Liver (tissue), 9 donors: ENCODE results near the gene GJA5. TPM values are rescaled to one million over a fixed set of nuclear protein-coding genes. Genes with fewer than 3 reads are reported as not detected.

Experiments used
- DNase-seq: peaks from one replicate; pipeline ENCODE4 v3.0.0-alpha.2; 2017; ENCODE audit warnings: low spot score
- H3K27ac ChIP-seq, 2 donors: one replicate each; pipeline ENCODE4 v1.7.0; 2013; ENCODE audit warnings: inconsistent platforms in 2 of 2, low read length in 2 of 2, control low read depth in 1 of 2, low read depth in 1 of 2, mild to moderate bottlenecking in 1 of 2
- H3K27me3 ChIP-seq, 4 donors: one replicate each; pipeline versions ENCODE4 v1.6.1 to v1.7.0; 2013; ENCODE audit warnings: low read length in 3 of 4, inconsistent platforms in 1 of 4, mild to moderate bottlenecking in 1 of 4, moderate library complexity in 1 of 4; ENCODE audit not compliant: control insufficient read depth in 4 of 4, insufficient read depth in 4 of 4
- H3K36me3 ChIP-seq, 4 donors: one replicate each; pipeline versions ENCODE4 v1.6.1 to v1.7.0; 2013; ENCODE audit warnings: low read length in 3 of 4, mild to moderate bottlenecking in 3 of 4, low read depth in 1 of 4, moderate library complexity in 1 of 4; ENCODE audit not compliant: control insufficient read depth in 4 of 4, insufficient read depth in 3 of 4
- H3K4me1 ChIP-seq, 4 donors: one replicate each; pipeline versions ENCODE4 v1.6.1 to v1.7.0; 2013; ENCODE audit warnings: low read length in 3 of 4, mild to moderate bottlenecking in 3 of 4, moderate library complexity in 1 of 4; ENCODE audit not compliant: control insufficient read depth in 4 of 4, insufficient read depth in 4 of 4
- H3K4me3 ChIP-seq, 3 donors: one replicate each; pipeline versions ENCODE4 v1.6.1 to v1.7.0; 2013; ENCODE audit warnings: low read length in 3 of 3, control low read depth in 1 of 3, low read depth in 1 of 3, mild to moderate bottlenecking in 1 of 3
- H3K9ac ChIP-seq, 2 donors: one replicate each; pipeline ENCODE4 v1.7.0; 2013; ENCODE audit warnings: low read length in 2 of 2, mild to moderate bottlenecking in 2 of 2, moderate library complexity in 2 of 2, control low read depth in 1 of 2, low read depth in 1 of 2
- H3K9me3 ChIP-seq, 4 donors: one replicate each; pipeline versions ENCODE4 v1.6.1 to v1.7.0; 2013; ENCODE audit warnings: low read length in 3 of 4; ENCODE audit not compliant: control insufficient read depth in 4 of 4
- CTCF ChIP-seq: fragments of 150-350 bp; IDR thresholded peaks from 2 replicates; pipeline ENCODE4 v1.5.1; 2017; ENCODE audit warnings: improper control_type of control experiment, low read depth, low read length; ENCODE audit not compliant: missing input control
- EGR1 ChIP-seq, 2 donors: IDR thresholded peaks; 2 replicates each; pipeline ENCODE4 v1.6.1; 2016 to 2018; ENCODE audit warnings: antibody characterized with exemption in 2 of 2, low read depth in 2 of 2
- FOXA1 ChIP-seq: IDR thresholded peaks from 2 replicates; pipeline ENCODE4 v1.6.1; 2016; ENCODE audit warnings: antibody characterized with exemption
- FOXA2 ChIP-seq: IDR thresholded peaks from 2 replicates; pipeline ENCODE4 v1.6.1; 2016; ENCODE audit warnings: antibody characterized with exemption
- GABPA ChIP-seq, 2 donors: IDR thresholded peaks in 1 of 2; conservative IDR thresholded peaks in 1 of 2; 2 replicates each; pipeline ENCODE4 v1.6.1; 2016; ENCODE audit warnings: antibody characterized with exemption in 2 of 2, mild to moderate bottlenecking in 1 of 2, moderate library complexity in 1 of 2
- HNF4A ChIP-seq, 2 donors: conservative IDR thresholded peaks; 2 replicates each; pipeline ENCODE4 v1.6.1; 2016; ENCODE audit warnings: antibody characterized with exemption in 2 of 2, mild to moderate bottlenecking in 2 of 2
- HNF4G ChIP-seq: IDR thresholded peaks from 2 replicates; pipeline ENCODE4 v1.6.1; 2016; ENCODE audit warnings: antibody characterized with exemption
- JUND ChIP-seq, 2 donors: IDR thresholded peaks; 2 replicates each; pipeline ENCODE4 v1.6.1; 2016; ENCODE audit warnings: antibody characterized with exemption in 2 of 2
- MAX ChIP-seq: IDR thresholded peaks from 2 replicates; pipeline ENCODE4 v1.6.1; 2016; ENCODE audit warnings: antibody characterized with exemption
- NR2F2 ChIP-seq: IDR thresholded peaks from 2 replicates; pipeline ENCODE4 v1.6.1; 2016; ENCODE audit warnings: antibody characterized with exemption
- RAD21 ChIP-seq, 2 donors: IDR thresholded peaks; 2 replicates each; pipeline ENCODE4 v1.6.1; 2016; ENCODE audit warnings: antibody characterized with exemption in 2 of 2, mild to moderate bottlenecking in 2 of 2
- REST ChIP-seq: IDR thresholded peaks from 2 replicates; pipeline ENCODE4 v1.6.1; 2016; ENCODE audit warnings: antibody characterized with exemption, mild to moderate bottlenecking
- RXRA ChIP-seq, 2 donors: IDR thresholded peaks; 2 replicates each; pipeline ENCODE4 v1.6.1; 2017 to 2018; ENCODE audit warnings: antibody characterized with exemption in 2 of 2, mild to moderate bottlenecking in 1 of 2
- SP1 ChIP-seq: IDR thresholded peaks from 2 replicates; pipeline ENCODE4 v1.6.1; 2018; ENCODE audit warnings: antibody characterized with exemption, mild to moderate bottlenecking
- TAF1 ChIP-seq: conservative IDR thresholded peaks from 2 replicates; pipeline ENCODE4 v1.6.1; 2016; ENCODE audit warnings: antibody characterized with exemption, mild to moderate bottlenecking
- YY1 ChIP-seq: IDR thresholded peaks from 2 replicates; pipeline ENCODE4 v1.6.1; 2016; ENCODE audit warnings: antibody characterized with exemption, mild to moderate bottlenecking
- ZBTB33 ChIP-seq: IDR thresholded peaks from 2 replicates; pipeline ENCODE4 v1.6.1; 2016; ENCODE audit warnings: antibody characterized with exemption
- whole genome bisulfite sequencing: extraction: QIAGEN DNeasy Blood & Tissue Kit; methylation state at CpG from one replicate; pipeline ENCODE4 v1.1.7; 2013; 5-methylcytosine and 5-hydroxymethylcytosine counted together
- polyA plus RNA-seq, 2 donors: library from polyadenylated mRNA; stranded (reverse) in 1 of 2; unstranded in 1 of 2; fragments of 200-250 nt in 1 of 2; fragments of >200 nt in 1 of 2; fragmentation: Nextera tagmentation in 1 of 2; extraction: Ambion mirVana in 1 of 2; gene quantifications; one replicate each; pipeline versions ENCODE4 v1.2.1 to v1.2.3, GENCODE V29; 2013 to 2015
- total RNA-seq, 2 donors: library from RNA; depleted of rRNA; stranded (reverse); fragments of >200 nt; gene quantifications; one replicate each; pipeline ENCODE4 v1.2.3, GENCODE V29; 2014
- donor health status: healthy.
- donor health status: healthy.
- donor health status: healthy.
- donor health status: healthy.
- donor health status: healthy.

The GJA5 gene
- total and polyA plus RNA-seq, 4 donors: 0.70 to 1.8 (median 1.3) TPM

DNA sequence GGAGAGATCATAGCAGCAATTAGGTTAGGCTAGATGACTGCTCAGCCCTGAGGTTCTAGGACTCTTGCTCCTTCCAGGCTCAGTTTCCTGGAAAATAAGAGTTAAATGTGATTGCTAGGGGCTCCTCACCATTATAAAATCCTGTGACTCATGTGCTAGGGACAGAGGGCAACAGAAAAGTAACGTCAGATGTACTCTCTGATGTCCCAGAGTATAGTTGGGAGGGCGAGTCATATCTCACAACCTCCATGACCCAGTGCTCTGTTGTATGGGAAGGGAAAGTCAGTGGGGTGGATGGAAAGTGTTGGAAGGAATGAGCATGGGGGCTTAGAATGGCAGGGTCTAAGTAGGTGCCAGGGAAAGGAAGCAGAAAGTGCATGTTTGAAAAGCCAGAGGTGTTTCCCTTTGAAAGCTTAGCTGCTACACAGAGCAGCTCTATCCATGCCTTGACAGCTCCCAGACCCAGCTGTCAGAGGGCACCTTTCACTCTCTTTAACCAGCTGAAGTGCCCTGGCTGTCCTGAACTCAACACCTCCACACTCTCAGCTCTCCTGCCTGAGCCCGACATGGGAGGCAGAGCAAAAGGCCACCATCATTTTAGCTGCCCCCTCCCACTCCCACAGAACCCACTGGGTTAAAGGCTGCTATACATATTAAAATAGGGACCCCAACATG, 11.6 kb downstream of the GJA5 start:
- DNase-seq: no peak
- Histone ChIP-seq H3K9me3 (no peaks in the 10 kb centered on the region), H3K27ac (no peak overlapping the region), H3K4me1 (no peaks in the 10 kb centered on the region), H3K4me3 (no peak overlapping the region), H3K9ac (no peak overlapping the region), H3K27me3 (no peaks in the 10 kb centered on the region), H3K36me3 (no peaks in the 10 kb centered on the region)
- WGBS: 74% methylated on average over 3 of the region's 3 CpGs
- TF ChIP-seq FOXA2: no peak
- no peak for TF ChIP-seq SP1
- no peak for TF ChIP-seq TAF1
- TF ChIP-seq YY1: no peak
- no peak for TF ChIP-seq ZBTB33
- TF ChIP-seq CTCF: no peak
- no peak for TF ChIP-seq NR2F2
- TF ChIP-seq HNF4A (conservative IDR thresholded peaks at IDR 0.05): no peak
- TF ChIP-seq MAX: no peak
- no peak for TF ChIP-seq FOXA1
- no peak for TF ChIP-seq REST
- TF ChIP-seq RAD21 (IDR thresholded peaks at IDR 0.05): no peak
- TF ChIP-seq HNF4G: no peak
- no peak for TF ChIP-seq JUND (IDR thresholded peaks at IDR 0.05)
- TF ChIP-seq RXRA (IDR thresholded peaks at IDR 0.05): no peak
- TF ChIP-seq GABPA (IDR thresholded peaks at IDR 0.05 in 1 of 2, conservative IDR thresholded peaks at IDR 0.05 in 1 of 2): no peak
- TF ChIP-seq EGR1 (IDR thresholded peaks at IDR 0.05; ENCODE audit: low read depth in 2 of 2): no peak

DNA sequence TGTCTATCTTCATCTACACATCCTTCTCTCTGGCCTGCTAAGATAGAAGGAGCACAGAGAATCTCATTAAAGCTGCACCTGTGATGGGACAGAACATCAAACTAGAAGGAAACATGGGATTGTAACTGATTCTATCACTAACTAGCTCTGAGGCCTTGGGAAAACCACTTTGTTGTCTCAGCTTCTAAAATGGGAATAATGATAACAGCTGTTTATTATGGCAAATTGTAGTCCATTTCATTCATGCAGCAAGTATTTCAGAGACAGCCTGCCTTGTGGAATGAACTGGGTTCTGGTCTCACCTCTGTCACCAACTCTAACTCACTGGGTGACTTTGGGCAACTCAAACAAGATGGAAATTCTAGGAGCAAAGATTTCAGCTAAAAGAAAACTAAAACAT, 12.4 kb downstream of the GJA5 start:
- Histone ChIP-seq H3K36me3 (no peaks in the 10 kb centered on the region), H3K27me3 (no peaks in the 10 kb centered on the region), H3K9ac (no peak overlapping the region), H3K4me1 (no peaks in the 10 kb centered on the region), H3K4me3 (no peak overlapping the region), H3K27ac (no peak overlapping the region), H3K9me3 (no peaks in the 10 kb centered on the region)
- TF ChIP-seq JUND (IDR thresholded peaks at IDR 0.05) (no peak), NR2F2 (no peak)
- DNase-seq: no peak
